Caki2 (cell line): ENCODE results near the gene SLC22A4. TPM values are rescaled to one million over a fixed set of nuclear protein-coding genes. Genes with fewer than 3 reads are reported as not detected.

Source experiments
- DNase-seq: peaks from one replicate; pipeline ENCODE4 v3.0.0-alpha.2; 2015; ENCODE audit warnings: low read depth
- in situ Hi-C: cut with HindIII; loops from 2 replicates; pipeline ENCODE4 v1.10.0; 2016; ENCODE audit warnings: low sequenced_read_pairs, low pct_unique_long_range_greater_than_20kb, mixed read lengths
- total RNA-seq: library from RNA; depleted of rRNA; stranded (reverse); fragments of >200 nt; shearing (Covaris generic); gene quantifications from 2 replicates; pipeline ENCODE4 v1.2.3, GENCODE V29; 2014; ENCODE audit warnings: low replicate concordance

SLC22A4 gene
- total RNA-seq, 1 experiment from 2014 or later: not detected

DNA sequence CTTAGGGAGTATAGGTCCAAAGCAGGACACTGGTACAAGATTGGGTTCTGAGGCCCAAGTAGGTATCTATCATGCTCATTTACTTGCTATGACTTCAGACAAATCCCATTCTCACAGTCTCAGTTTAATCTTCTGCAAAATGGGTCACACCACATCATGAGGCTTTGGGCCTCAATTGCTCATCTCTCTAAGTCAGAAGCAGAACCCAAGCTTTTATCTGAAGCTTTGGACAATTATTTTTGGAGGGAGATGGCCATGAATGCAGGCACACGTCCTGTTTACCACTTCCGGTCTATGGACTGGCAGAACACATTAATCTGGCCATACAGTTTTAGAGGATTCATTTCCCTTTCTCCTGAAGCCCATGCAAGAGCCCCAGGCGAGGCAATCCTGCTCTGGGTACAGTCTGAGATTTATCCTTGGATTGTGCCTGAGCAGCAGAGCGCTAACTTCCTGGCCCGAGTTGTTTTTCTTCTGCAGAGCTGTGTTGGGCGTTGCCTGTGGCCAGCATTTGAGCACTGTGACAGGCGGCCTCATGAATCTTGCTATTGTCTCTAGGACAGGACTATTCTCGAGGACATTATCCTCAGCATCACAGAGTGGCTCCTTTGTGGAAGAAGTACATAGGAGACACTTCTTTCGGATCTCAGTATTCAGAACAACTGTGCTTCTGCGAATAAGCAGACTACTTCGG is 16.1 kb downstream of the SLC22A4 start:
- no peak for DNase-seq
- in situ Hi-C loops: no loop called here

DNA sequence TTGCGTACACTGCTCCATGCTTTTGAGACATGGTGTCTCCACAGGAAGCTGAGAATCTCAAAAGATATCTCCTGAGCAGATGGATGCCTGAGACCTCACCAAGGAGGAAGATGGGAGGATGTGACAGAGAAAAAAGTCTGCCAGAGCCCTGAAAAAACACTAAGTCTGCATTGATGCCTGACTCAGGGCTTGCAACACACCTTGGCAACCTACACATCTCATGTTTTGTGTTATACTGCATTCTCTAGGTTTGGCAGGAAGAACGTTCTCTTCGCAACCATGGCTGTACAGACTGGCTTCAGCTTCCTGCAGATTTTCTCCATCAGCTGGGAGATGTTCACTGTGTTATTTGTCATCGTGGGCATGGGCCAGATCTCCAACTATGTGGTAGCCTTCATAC is 19.2 kb downstream of the SLC22A4 start:
- no peak for DNase-seq
- in situ Hi-C loops: no loop called here

DNA sequence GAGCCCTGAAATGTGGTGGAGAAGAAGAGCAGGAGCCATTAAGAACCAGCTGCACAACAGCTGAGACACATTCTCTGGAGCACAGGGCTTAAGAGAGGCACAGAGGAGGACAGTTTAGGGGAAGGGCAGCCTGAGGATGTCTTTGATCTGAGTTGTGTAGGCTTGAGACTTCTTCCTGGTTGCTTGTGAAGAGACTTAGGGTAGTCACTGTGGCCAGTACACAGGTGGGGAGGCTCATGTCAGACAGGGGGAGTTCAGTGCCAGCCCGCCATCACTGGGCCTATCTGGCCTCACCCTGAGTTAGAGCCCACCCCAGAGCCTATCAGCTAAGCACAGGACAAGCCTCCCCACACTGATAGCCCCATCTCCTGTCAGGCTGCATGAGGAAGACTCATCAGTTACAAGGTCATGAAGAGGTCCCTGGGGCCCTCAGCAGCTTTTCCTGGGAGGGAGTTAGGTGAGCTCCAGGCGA is 19.8 kb downstream of the SLC22A4 start:
- in situ Hi-C loops: no loop called here
- DNase-seq: no peak

DNA sequence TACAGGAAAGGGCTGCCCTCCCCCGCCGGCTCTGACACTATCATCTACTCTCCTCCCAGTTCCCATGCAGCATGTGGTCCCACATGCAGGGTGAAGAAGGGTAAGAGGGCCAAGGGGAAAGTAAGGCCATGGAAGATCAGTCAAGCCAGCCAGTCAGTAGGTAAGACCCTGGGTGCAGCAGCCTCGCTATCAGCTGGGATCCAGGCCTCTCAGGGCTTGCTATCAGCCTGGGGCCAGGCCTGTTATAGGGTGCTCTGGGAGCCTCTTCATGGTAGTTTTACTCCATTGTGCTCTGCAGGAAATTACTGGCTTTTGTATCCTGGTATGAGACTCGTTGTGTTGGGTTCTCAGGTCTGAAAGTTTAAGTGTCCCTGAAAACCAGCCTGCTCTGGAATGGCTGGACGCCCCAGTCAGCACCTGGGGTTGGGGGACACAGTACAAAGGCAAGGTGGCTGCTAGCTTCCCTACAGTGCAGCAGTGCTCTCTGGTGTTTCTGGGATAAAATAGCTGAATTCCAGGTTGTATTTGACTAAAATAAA is 21.4 kb downstream of the SLC22A4 start:
- no peak for DNase-seq
- in situ Hi-C loops: no loop called here

DNA sequence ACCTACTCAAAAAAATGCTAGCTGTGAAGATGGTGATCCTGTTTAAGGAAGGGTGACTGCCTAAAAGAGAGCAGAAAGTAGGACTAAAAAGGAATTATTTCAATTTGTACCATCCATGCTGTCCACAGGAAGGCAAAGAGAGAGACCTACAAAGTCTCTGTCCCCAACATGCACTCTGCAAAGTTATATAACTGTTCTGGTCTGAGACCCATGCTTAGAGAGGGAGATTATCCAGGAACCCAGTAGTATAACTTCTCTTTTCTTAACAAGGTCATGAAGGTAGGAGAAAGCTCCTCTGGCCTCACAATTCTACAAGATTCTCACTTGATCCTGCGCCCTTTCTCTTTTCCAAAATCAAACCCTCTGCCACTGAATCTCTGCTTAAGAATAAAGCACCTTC is 25.8 kb downstream of the SLC22A4 start:
- DNase-seq: no peak
- in situ Hi-C loops: no loop called here

DNA sequence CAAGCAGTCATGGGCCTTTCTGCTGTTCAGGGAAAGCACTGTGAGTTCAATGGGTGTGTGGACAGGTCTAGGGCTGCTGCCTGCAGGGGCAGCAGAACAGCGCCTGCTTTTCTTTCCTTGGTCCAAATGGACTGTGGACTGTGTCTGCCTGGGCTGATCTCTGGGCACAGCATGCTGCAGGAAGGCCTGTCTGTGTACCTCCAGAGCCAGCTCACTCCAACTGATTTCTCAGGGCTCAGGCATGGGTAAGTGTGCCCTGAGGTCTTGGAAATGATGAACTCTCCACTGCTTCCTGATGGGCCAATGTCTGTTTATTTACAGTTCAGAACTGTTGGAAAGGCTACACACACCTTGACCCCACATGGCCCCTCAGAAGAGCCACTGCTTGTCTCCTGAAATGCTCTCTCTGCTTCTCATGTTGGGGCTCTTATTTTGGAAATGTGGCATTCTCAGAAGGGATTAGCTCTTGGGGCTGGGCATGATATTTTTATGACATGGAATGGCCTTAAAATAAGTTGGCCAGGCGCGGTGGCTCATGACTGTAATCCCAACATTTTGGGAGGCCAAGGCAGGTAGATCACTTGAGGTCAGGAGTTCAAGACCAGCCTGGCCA is 27.0 kb downstream of the SLC22A4 start:
- in situ Hi-C loops: no loop called here
- no peak for DNase-seq

DNA sequence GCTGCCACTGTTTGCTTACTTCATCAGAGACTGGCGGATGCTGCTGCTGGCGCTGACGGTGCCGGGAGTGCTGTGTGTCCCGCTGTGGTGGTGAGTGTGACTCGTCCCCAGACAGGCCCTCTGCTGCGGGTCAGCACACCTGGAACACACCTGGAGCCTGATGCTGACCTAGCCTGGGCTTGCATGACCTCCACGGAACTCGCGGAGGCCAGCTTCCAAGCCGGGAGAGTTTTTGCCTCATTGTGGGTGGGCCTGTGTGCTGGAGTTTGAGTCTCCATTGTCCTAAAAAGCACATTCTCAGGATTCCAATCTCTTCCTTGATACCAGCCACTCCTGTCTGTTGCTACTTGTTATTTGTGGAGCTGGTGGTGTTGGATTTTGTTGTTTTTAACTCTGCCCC is 28.1 kb downstream of the SLC22A4 start:
- no peak for DNase-seq
- in situ Hi-C loops: no loop called here

DNA sequence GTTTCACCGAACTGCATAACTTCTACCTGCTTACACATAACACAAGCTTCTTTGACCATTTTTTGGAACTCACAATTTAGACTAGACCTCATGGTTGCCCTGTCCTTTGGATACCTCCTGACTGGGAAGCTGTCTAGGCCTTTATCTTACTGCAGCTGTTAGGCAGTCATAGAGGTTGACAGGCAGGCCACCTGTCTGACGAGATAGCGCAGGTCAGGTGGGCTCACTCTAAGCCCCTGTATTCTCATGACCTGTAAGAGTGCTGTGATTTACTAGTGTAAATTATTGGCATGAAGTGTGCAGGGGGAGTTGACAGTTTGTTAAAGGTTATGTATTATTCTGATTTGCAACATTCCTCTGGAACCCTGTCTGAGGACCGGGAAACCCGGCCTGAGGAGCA is 29.0 kb downstream of the SLC22A4 start:
- in situ Hi-C loops: no loop called here
- DNase-seq: no peak

DNA sequence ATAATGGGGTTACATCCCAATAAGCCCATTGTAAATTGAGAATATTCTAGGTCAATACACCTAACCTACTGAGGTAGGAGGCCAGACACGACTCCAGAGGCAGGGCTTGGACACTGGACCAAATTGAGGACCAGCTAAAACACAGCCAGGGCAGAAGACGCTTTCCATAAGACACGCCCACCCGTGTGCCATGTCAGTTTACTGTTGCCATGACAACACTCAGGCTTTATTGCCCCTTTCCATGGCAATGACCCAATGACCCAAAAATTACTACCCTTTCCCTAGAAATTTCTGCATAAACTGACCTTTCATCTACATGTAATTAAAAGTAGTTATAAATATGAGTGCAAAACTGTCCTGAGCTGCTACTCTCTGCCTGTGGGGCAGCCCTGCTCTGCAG is 31.5 kb downstream of the SLC22A4 start:
- no peak for DNase-seq
- in situ Hi-C loops: no loop called here

DNA sequence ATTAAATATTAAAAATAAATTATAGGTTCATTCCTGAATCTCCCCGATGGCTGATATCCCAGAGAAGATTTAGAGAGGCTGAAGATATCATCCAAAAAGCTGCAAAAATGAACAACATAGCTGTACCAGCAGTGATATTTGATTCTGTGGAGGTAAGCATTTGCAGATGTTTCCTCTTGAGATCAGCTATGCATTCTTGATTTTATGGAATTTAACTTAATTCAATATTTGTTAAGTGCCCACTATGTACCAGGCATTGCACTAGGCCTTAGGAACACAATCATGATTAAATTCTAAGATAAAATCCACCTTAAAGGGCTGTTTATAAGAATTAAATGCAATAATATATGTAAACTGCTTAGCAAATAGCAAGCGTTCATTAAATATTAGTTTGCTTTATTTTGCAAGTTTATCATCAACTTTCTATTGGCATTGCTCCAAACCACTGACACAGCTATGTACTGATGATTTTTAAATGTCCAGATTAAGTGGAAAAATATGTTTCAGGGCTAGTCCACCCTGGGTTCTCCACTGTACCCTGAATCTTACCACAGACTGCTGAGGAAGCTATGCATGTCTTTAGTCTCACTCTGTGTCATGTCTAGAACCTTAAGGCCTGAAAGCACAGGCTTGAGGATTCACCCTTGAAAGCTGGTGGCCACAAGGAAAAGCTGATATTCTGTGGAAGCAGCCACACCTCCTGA is 33.2 kb downstream of the SLC22A4 start:
- no peak for DNase-seq
- in situ Hi-C loops: no loop called here

DNA sequence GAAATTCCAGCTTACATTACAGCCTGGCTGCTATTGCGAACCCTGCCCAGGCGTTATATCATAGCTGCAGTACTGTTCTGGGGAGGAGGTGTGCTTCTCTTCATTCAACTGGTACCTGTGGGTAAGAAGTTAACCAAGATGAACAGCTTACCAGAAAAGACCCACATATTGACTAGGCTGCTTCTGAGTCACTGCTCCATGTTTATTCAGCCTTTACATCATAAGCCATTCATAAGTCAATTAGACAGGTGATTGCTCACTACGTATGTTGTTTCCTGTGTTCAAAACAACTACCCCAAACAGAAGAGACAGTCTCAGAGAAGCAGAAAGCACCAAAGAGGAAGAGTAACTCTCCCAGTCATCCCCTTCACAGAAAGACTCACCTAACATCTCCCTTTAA is 40.6 kb downstream of the SLC22A4 start:
- DNase-seq: peak; percentile 20
- in situ Hi-C loops: loop anchor here (10.0 kb wide), 1 partner anchor 60 kb away; no protein-coding TSS in a partner anchor

DNA sequence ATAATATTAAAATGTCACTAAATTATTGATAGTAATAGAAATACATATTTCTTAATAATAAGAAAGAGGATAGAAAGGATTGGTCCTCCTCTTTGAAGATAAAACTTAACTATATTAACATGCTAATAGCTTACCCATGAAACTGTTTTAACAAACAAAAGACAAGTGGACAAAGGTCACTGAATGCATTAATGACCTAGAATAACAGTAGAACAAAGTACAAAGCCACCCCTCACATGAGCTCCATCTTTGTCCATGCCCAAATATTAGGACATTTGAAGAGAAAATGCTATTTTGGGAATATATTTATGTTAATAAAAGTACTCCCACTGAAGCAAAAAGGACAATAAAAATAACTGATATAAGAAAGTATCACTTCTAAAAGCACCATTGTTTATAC is 41.2 kb downstream of the SLC22A4 start:
- in situ Hi-C loops: loop anchor here (10.0 kb wide), 1 partner anchor 61 kb away; no protein-coding TSS in a partner anchor
- DNase-seq: no peak

DNA sequence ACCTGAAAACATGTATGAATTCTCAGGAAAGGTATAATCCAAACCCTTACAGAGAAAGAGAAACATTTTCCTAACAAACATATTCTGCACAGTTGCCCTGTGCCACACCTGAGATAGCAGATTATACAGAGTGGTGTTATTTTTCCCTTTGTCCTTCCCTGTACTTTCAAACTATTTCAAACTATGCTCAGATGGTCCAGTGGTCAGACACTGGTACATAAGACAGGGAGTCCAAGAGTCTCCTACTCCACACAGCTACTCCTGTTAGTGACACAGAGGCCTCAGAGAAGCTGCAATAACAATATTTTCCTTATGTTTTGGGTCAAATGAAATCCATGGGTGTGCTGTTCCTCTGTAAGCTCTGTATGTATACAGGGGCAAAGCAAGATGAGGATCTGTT is 45.3 kb downstream of the SLC22A4 start:
- no peak for DNase-seq
- in situ Hi-C loops: loop anchor here (10.0 kb wide), 1 partner anchor 65 kb away; no protein-coding TSS in a partner anchor

DNA sequence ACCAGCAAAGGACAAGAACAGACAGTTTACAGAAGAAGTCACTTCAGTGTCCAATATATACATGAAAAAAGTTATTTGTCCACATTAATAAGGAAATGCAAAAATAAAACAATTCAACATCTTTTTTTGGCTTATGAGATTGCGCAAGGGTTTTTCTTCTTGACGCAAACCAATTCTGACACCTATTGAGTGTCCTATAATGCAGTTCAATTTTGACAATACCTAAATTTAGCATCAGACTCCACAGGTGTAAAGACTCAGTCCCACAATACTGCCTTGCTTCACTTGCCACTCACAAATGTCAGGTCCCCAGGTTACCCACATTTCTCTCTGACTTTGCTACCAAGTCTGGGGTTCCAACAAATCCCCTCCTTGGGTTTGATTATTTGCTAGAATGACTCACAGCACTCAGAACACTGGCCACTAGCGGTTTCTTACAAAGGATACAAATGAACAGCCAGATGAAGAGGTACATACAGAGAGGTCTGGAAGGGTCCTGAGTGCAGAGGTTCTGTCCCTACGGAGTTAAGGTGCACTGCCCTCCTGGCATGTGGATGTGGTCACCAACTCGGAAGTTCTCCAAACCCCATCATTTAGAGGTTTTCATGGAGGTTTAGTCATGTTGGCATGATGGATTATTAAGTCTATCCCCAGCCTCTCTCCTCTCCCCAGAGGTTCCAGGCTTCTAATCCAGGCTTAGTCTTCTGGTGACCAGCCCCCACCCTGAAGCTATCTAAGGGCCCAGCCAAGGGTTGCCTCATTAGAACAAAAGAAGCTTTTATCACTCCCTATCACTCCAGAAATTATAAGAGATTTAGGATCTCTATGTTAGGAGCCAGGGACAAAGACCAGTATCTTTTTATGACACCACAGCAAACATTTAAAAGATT is 48.3 kb downstream of the SLC22A4 start:
- DNase-seq: no peak
- in situ Hi-C loops: no loop called here

DNA sequence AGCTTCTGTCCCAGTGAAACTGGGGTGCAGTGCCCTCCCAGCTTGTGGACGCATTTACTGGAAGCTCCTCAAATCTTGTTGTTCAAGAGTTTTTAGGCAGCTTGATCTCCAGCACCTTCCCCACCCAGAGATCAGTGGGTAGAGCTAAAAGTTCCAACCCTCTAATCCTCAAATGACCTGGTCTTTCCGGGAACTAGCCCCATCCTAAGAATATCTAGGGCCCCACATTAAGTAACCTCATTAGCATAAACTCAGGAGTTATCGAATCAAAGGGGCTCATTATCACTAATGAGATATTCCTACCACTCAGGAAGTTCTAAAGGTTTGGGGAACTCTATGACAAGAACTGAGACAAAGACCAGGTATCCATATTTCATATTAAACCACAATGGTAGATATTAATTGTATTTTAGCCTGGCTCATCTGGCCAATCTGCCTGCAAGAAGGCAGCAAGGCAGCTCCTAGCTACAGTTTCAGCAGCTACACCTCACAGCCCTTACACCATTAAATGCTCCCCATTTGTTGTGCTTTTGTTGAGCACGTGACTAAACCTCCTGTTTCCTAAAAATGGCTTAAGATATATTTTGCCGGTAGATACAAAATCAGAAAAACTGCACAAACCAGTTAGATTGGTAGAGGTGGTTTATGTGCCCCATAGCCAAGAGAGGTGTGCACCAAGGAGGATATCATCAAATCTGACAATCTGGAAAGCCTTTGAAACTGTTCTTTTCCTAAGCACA is 50.8 kb downstream of the SLC22A4 start:
- in situ Hi-C loops: no loop called here
- DNase-seq: no peak

DNA sequence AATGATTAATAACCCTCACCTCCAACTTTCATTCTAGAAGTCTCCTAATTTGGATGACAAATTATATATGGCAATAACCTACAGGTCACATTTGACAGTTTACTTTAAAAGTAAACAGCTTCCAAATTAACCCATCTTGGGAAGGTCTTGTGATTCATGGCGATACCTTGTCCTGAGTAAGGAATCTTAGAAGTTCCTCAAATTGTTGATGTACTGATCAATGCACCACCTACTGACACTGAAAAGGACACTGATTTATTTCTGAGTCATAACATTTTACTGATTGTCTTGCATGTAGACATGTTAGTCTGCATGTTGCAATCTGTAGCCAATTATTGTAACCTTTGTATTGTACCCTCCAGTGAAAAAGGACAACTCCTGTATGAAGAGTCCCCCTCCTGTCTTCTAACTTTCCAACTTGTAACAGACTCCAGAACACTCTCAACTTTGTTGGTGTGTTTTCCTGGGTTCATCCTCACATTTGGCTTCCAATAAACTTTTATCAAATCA is 59.3 kb downstream of the SLC22A4 start:
- in situ Hi-C loops: no loop called here
- DNase-seq: no peak

DNA sequence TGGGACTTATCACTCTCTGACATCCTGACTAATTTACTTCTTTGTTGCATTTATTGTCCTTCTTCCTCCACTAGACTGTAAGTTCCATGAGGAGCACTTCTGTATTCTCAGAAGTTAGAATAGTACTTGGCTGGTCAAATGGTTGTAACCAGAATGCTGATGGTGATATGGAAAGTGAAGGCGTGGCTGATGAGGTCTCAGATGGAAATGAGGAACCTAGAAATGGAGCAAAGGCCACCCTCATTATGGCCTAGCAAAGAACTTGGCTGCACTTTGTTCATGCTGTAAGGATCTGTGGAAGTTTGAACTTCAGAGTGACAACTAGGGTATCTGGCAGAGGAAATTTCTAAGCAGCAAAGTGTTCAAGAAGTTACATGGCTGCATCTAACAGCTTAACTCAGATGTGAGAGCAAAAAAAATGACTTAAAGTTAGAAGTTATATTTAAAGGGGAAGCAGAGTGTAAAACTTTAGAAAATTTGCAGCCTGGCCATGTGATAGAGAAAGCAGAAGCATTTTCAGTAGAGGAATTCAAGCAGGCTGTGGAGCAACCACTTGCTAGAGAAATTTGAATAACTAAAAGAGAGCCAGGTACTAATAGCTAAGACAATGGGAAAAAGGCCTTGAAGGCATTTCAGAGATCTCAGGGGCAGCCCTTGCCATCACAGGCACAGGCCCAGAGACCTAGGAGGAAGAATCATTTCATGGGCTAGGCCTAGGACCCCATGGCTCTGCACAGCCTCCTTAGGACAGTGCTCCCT is 60.4 kb downstream of the SLC22A4 start:
- no peak for DNase-seq
- in situ Hi-C loops: no loop called here
